Measurements from ENCODE around the gene BACH2. TPM values are rescaled to one million over a fixed set of nuclear protein-coding genes. Genes with fewer than 3 reads are reported as not detected.
A peak's percentile ranks its signal among the peaks of the same experiment; 100 is the strongest.

The BACH2 gene
- total and polyA plus RNA-seq, 9 of the 15 experiments (the other 6 are each of a cell fraction or from before 2014, with no cell fraction given): 0.06 to 3.1 (median 0.59) TPM

GRCh38 chr6:90216072-90216977 lies 80.3 kb downstream of the BACH2 start:
- Histone ChIP-seq H3K4me3 (no peak overlapping the region), H3K36me3 (ENCODE audit: control insufficient read depth, insufficient read depth, low read length) (no peaks in the 10 kb centered on the region; the same call in 2 of the 3 replicates), H2AFZ (ENCODE audit: low read depth, low read length) (peak overlapping the region; percentile 20; the same call in 1 of the 2 replicates), H3K9me1 (ENCODE audit: control insufficient read depth, insufficient read depth, low read length) (peaks cover 4% of the 10 kb centered on the region), H3K79me2 (ENCODE audit: control insufficient read depth, insufficient read depth, low read length) (no peaks in the 10 kb centered on the region), H3K4me1 (replicated peaks in 1 of 2; ENCODE audit: control insufficient read depth in 2 of 2, insufficient read depth in 2 of 2, low read length in 2 of 2) (peaks cover 4 to 24% of the 10 kb centered on the region in 2 experiments; a peak in 4 of 5 replicates), H3K9ac (ENCODE audit: insufficient read depth in 1 of 2, low read depth in 2 of 2, low read length in 2 of 2) (peak overlapping the region in 1 of 2 experiments; percentile 43; a peak in 1 of 4 replicates), H4K20me1 (replicated peaks; ENCODE audit: control insufficient read depth, insufficient read depth, low read length) (no peaks in the 10 kb centered on the region), H3K27ac (ENCODE audit: extremely low read depth, low read depth, low read length) (no peak overlapping the region), H3K9me3 (replicated peaks; ENCODE audit: control insufficient read depth, insufficient read depth, low read depth, low read length) (no peaks in the 10 kb centered on the region), H3K4me2 (ENCODE audit: insufficient read depth, low read length) (no peak overlapping the region), H3K27me3 (ENCODE audit: control insufficient read depth in 2 of 2, insufficient read depth in 2 of 2, low read length in 2 of 2) (no peaks in the 10 kb centered on the region)
- BruUV-seq (replicated peaks): no TSS peak
- intact Hi-C loops (cut with micrococcal nuclease): loop anchor here (5.0 to 10.0 kb wide), 3 partner anchors 71 to 258 kb away; no protein-coding TSS in a partner anchor
- ChIA-PET CTCF (ENCODE audit: low intra/inter-chr PET ratio) (no interaction called here), POLR2A (interaction anchor here (1.4 kb wide), 1 partner anchor 10 kb away, joined by 3 read pairs; no protein-coding TSS in a partner anchor)
- 48% methylated on average over 14 of the region's 14 CpGs for WGBS (ENCODE audit: insufficient coverage, low coverage, missing lambda C conversion rate)
- in situ Hi-C loops (cut with MboI): loop anchor here (10.0 kb wide), 1 partner anchor 258 kb away; no protein-coding TSS in a partner anchor
- DNase-seq (ENCODE audit: extremely low read depth in 1 of 4, low spot score in 3 of 4) (no peak), FAIRE-seq (no peak), ATAC-seq (no peak)
- TF ChIP-seq ZBTB33 (CRISPR knock-in tag; IDR thresholded peaks at IDR 0.05): 0 out of 2 replicates have a peak, but pooled peaks have one; percentile 12
- peak; percentile 64 for TF ChIP-seq ZFX (CRISPR knock-in tag; IDR thresholded peaks at IDR 0.05)
- TF ChIP-seq EWSR1 (IDR thresholded peaks at IDR 0.05; ENCODE audit: borderline replicate concordance, low read depth, partially characterized antibody): no peak
- peak; percentile 21; the same call in 1 of the 2 replicates for TF ChIP-seq SPI1 (IDR thresholded peaks at IDR 0.05; ENCODE audit: borderline replicate concordance, low read depth, low read length)
- 0 out of 4 replicates have a peak, but pooled peaks of 1 of the 2 experiments have one; percentile 28 for TF ChIP-seq ZNF639 (CRISPR knock-in tag; conservative IDR thresholded peaks at IDR 0.05 in 1 of 2, IDR thresholded peaks at IDR 0.05 in 1 of 2)
- TF ChIP-seq SMARCB1 (IDR thresholded peaks at IDR 0.05; ENCODE audit: insufficient read length, low read depth): no peak
- peak; percentile 43; the same call in 1 of the 2 replicates for TF ChIP-seq ZNF263 (CRISPR knock-in tag; IDR thresholded peaks at IDR 0.05; ENCODE audit: borderline replicate concordance)

Measured in K562 (cell line).